Thoracic aorta (tissue), 2 donors: ENCODE results near the gene COG5. TPM values are rescaled to one million over a fixed set of nuclear protein-coding genes. Genes with fewer than 3 reads are reported as not detected.
A peak's percentile ranks its signal among the peaks of the same experiment; 100 is the strongest.

Experiments
- ATAC-seq: fragments of 150-250 bp; one replicate; pipeline ENCODE4 v1.8.0; 2017; ENCODE audit warnings: low read depth; ENCODE audit not compliant: insufficient number of reproducible peaks, low FRiP score
- DNase-seq: peaks from one replicate; pipeline ENCODE4 v3.0.0-alpha.2; 2020; ENCODE audit warnings: low spot score
- H3K27ac ChIP-seq, 2 donors: fragments of 200-600 bp; sonication (generic); 1 replicate in 1 of 2; 2 replicates in 1 of 2; pipeline ENCODE4 v1.5.1; 2016; ENCODE audit warnings: mild to moderate bottlenecking in 2 of 2, moderate library complexity in 2 of 2
- H3K27me3 ChIP-seq: fragments of 200-600 bp; sonication (generic); replicated peaks from 2 replicates; pipeline ENCODE4 v1.6.0; 2016; ENCODE audit warnings: mild to moderate bottlenecking; ENCODE audit not compliant: insufficient read depth
- H3K36me3 ChIP-seq: fragments of 200-600 bp; sonication (generic); one replicate; pipeline ENCODE4 v1.5.1; 2016
- H3K4me1 ChIP-seq, 2 donors: fragments of 200-600 bp; sonication (generic); 1 replicate in 1 of 2; 2 replicates in 1 of 2; pipeline versions ENCODE4 v1.5.1 to v1.6.0; 2016; ENCODE audit warnings: low read depth in 2 of 2, mild to moderate bottlenecking in 1 of 2; ENCODE audit not compliant: control insufficient read depth in 1 of 2
- H3K4me3 ChIP-seq: fragments of 200-600 bp; sonication (generic); 2 replicates; pipeline ENCODE4 v1.5.1; 2016; ENCODE audit warnings: mild to moderate bottlenecking
- H3K9me3 ChIP-seq: fragments of 200-600 bp; sonication (generic); 2 replicates; pipeline ENCODE4 v1.5.1; 2016
- CTCF ChIP-seq: fragments of 200-600 bp; sonication (generic); IDR thresholded peaks from one replicate; pipeline ENCODE4 v1.5.1; 2019; ENCODE audit warnings: antibody characterized with exemption
- total RNA-seq, 2 donors: library from RNA; depleted of rRNA; stranded (reverse); fragments of >200 nt; gene quantifications; one replicate each; pipeline versions ENCODE4 v1.1.0 to v1.2.3, GENCODE V29; 2016

COG5 gene
- total RNA-seq, 2 donors from 2014 or later, result 52.5 to 72.4 TPM

- H3K9me3 ChIP-seq, result no peaks in the 10 kb centered on the region
- ATAC-seq (no peak), DNase-seq (no peak)
- no peaks in the 10 kb centered on the region for H3K27me3 ChIP-seq
- peak overlapping the region; percentile 93 to 98 for H3K27ac ChIP-seq
- no peak for TF ChIP-seq CTCF
- no peaks in the 10 kb centered on the region for H3K36me3 ChIP-seq
- H3K4me3 ChIP-seq, result peak overlapping the region; percentile 97
- H3K4me1 ChIP-seq, result peaks cover 32 to 38% of the 10 kb centered on the region in 2 donors
Measured at GRCh38 chr7:107170051-107170915, 393.4 kb downstream of the COG5 start.

DNA sequence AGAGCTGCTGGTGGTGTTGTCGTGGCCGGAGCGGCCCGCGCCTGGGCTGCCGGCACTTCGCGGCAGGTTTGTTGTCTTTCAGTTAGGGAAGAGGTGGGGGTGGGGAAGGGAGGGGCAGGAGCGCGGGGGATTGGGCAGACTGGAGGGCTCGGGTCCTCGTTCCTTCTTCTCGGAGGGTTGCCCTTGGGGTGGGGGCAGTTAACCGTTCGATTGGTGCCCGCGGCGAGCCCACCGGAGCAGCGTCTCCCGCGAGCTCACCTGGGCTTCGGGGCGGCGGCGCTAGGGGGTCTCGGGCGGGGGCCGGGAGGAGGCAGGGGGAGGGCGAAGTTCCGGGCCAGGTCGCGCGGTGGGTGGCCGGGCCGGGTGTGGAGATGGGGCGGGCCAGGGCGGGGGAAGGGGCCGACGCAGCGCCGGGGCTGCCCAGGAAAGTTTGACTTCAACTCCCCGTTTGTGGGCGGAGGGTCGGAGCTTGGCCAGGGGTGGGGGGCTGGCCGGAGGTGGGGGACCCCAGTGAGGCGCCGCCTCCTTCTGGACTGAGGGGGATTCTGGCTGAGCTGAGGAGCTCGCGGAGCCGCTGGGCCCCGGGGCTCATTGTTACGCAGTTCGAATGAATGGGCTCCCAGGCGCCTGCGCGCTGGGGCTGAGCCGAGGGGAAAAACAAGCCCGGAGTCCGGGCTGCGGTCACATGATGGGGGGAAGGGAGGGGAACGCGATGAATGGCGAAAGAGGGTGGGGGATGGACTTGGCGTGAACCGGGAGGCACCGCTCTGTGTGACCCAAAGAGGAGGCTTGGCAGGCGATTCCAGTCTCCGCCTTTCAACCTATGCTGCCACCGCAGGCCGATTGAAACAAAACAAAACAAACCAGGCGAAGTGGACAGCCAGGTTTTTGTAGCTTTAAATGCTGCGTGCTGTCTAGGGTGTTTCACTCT, 394.3 kb downstream of the COG5 start:
- peak; percentile 85 for DNase-seq
- ATAC-seq, result peak; percentile 56
- Histone ChIP-seq H3K4me1 (peaks cover 27 to 29% of the 10 kb centered on the region in 2 donors), H3K36me3 (no peaks in the 10 kb centered on the region), H3K4me3 (peak overlapping the region; percentile 97), H3K27me3 (no peaks in the 10 kb centered on the region), H3K9me3 (no peaks in the 10 kb centered on the region), H3K27ac (peak overlapping the region; percentile 93 to 98)
- no peak for TF ChIP-seq CTCF

- H3K4me1 ChIP-seq, result peaks cover 21 to 24% of the 10 kb centered on the region in 2 donors
- peak within 1 kb of the TSS; percentile 97 for H3K4me3 ChIP-seq
- H3K9me3 ChIP-seq, result no peaks in the 10 kb centered on the region
- peak; percentile 100 for DNase-seq
- ATAC-seq, result peak; percentile 94
- no peak for TF ChIP-seq CTCF
- no peaks in the 10 kb centered on the region for H3K27me3 ChIP-seq
- H3K27ac ChIP-seq, result peak within 1 kb of the TSS; percentile 93 to 98
- no peaks in the 10 kb centered on the region for H3K36me3 ChIP-seq
Measured at GRCh38 chr7:107168233-107169119, 395.2 kb downstream of the COG5 start, which contains the start of gene HBP1. Gene HBP1 (plus strand): TSS chr7:107169003. CDS start chr7:107179894, 10,891 bp downstream.

- Histone ChIP-seq H3K36me3 (no peaks in the 10 kb centered on the region), H3K27ac (peak overlapping the region; percentile 93 to 98), H3K4me1 (peaks cover 13 to 18% of the 10 kb centered on the region in 2 donors), H3K27me3 (no peaks in the 10 kb centered on the region), H3K4me3 (peak overlapping the region; percentile 74), H3K9me3 (no peaks in the 10 kb centered on the region)
- peak; percentile 58 for TF ChIP-seq CTCF
- peak; percentile 41 for DNase-seq
- peak; percentile 13 for ATAC-seq
Measured at GRCh38 chr7:107167483-107168232, 396.1 kb downstream of the COG5 start.
